ENCODE data around the gene YPEL2. TPM values are rescaled to one million over a fixed set of nuclear protein-coding genes. Genes with fewer than 3 reads are reported as not detected.

YPEL2 gene
- total RNA-seq, 1 donor from 2014 or later: 41.1 TPM

- Mint-ChIP-seq H3K4me1 (ENCODE audit: low read depth, unreplicated experiment) (no peaks in the 10 kb centered on the region), H3K27me3 (ENCODE audit: low read depth, unreplicated experiment) (no peaks in the 10 kb centered on the region), H3K4me3 (ENCODE audit: unreplicated experiment) (no peak overlapping the region), H3K9me3 (ENCODE audit: unreplicated experiment) (peaks cover 1% of the 10 kb centered on the region), H3K27ac (ENCODE audit: unreplicated experiment) (no peak overlapping the region), H3K36me3 (ENCODE audit: low read depth, unreplicated experiment) (no peaks in the 10 kb centered on the region)
- Histone ChIP-seq H3K9me3 (ENCODE audit: insufficient read depth, low read depth, low read length) (no peaks in the 10 kb centered on the region), H2AFZ (ENCODE audit: low read depth, low read length) (peak overlapping the region; percentile 34), H3K27ac (ENCODE audit: low read depth, low read length) (no peak overlapping the region), H3K27me3 (ENCODE audit: insufficient read depth, low read length) (no peaks in the 10 kb centered on the region), H4K20me1 (ENCODE audit: insufficient read depth, low read length) (no peaks in the 10 kb centered on the region), H3K4me3 (ENCODE audit: insufficient read depth, low read depth, low read length) (no peak overlapping the region), H3K9ac (ENCODE audit: low read length) (no peak overlapping the region), H3K36me3 (ENCODE audit: insufficient read depth, low read length) (no peaks in the 10 kb centered on the region), H3K4me1 (ENCODE audit: insufficient read depth, low read length) (no peaks in the 10 kb centered on the region), H3K4me2 (ENCODE audit: low read length) (no peak overlapping the region), H3K79me2 (ENCODE audit: insufficient read depth, low read length) (no peaks in the 10 kb centered on the region)
- no peak for FAIRE-seq
- TF ChIP-seq EZH2 (IDR thresholded peaks at IDR 0.05; ENCODE audit: insufficient read depth, low read length) (no peak), CTCF (IDR thresholded peaks at IDR 0.05; ENCODE audit: insufficient read depth, low read depth, low read length) (no peak)
- no peak for DNase-seq (ENCODE audit: low read depth)
Measured at GRCh38 chr17:59315866-59316265, 15.6 kb upstream of the YPEL2 start.

GRCh38 chr17:59327121-59327980 is 4.1 kb upstream of the YPEL2 start:
- Histone ChIP-seq H3K27ac (ENCODE audit: low read depth, low read length) (no peak overlapping the region), H3K36me3 (ENCODE audit: insufficient read depth, low read length) (no peaks in the 10 kb centered on the region), H3K79me2 (ENCODE audit: insufficient read depth, low read length) (no peaks in the 10 kb centered on the region), H2AFZ (ENCODE audit: low read depth, low read length) (no peak overlapping the region), H3K4me3 (ENCODE audit: insufficient read depth, low read depth, low read length) (no peak overlapping the region), H3K9ac (ENCODE audit: low read length) (no peak overlapping the region), H3K4me1 (ENCODE audit: insufficient read depth, low read length) (peaks cover 12% of the 10 kb centered on the region), H3K27me3 (ENCODE audit: insufficient read depth, low read length) (no peaks in the 10 kb centered on the region), H3K4me2 (ENCODE audit: low read length) (peak overlapping the region; percentile 11), H3K9me3 (ENCODE audit: insufficient read depth, low read depth, low read length) (no peaks in the 10 kb centered on the region), H4K20me1 (ENCODE audit: insufficient read depth, low read length) (no peaks in the 10 kb centered on the region)
- no peaks in the 10 kb centered on the region for H3K27me3 Mint-ChIP-seq (ENCODE audit: low read depth, unreplicated experiment)
- TF ChIP-seq EZH2 (IDR thresholded peaks at IDR 0.05; ENCODE audit: insufficient read depth, low read length) (no peak), CTCF (IDR thresholded peaks at IDR 0.05; ENCODE audit: insufficient read depth, low read depth, low read length) (no peak)
- H3K27ac Mint-ChIP-seq (ENCODE audit: unreplicated experiment): no peak overlapping the region
- no peaks in the 10 kb centered on the region for H3K9me3 Mint-ChIP-seq (ENCODE audit: unreplicated experiment)
- peaks cover 29% of the 10 kb centered on the region for H3K4me1 Mint-ChIP-seq (ENCODE audit: low read depth, unreplicated experiment)
- DNase-seq (ENCODE audit: low read depth) (no peak), FAIRE-seq (no peak)
- no peaks in the 10 kb centered on the region for H3K36me3 Mint-ChIP-seq (ENCODE audit: low read depth, unreplicated experiment)
- H3K4me3 Mint-ChIP-seq (ENCODE audit: unreplicated experiment): peak overlapping the region; percentile 34

- FAIRE-seq (no peak), DNase-seq (ENCODE audit: low read depth) (no peak)
- Mint-ChIP-seq H3K27me3 (ENCODE audit: low read depth, unreplicated experiment) (no peaks in the 10 kb centered on the region), H3K9me3 (ENCODE audit: unreplicated experiment) (no peaks in the 10 kb centered on the region), H3K27ac (ENCODE audit: unreplicated experiment) (peak overlapping the region; percentile 42), H3K4me1 (ENCODE audit: low read depth, unreplicated experiment) (peaks cover 29% of the 10 kb centered on the region), H3K36me3 (ENCODE audit: low read depth, unreplicated experiment) (no peaks in the 10 kb centered on the region), H3K4me3 (ENCODE audit: unreplicated experiment) (no peak overlapping the region)
- H3K9me3 ChIP-seq (ENCODE audit: insufficient read depth, low read depth, low read length): no peaks in the 10 kb centered on the region
- no peaks in the 10 kb centered on the region for H3K79me2 ChIP-seq (ENCODE audit: insufficient read depth, low read length)
- H3K4me2 ChIP-seq (ENCODE audit: low read length): peak overlapping the region; percentile 11
- H3K9ac ChIP-seq (ENCODE audit: low read length): no peak overlapping the region
- no peak overlapping the region for H3K4me3 ChIP-seq (ENCODE audit: insufficient read depth, low read depth, low read length)
- H3K36me3 ChIP-seq (ENCODE audit: insufficient read depth, low read length): no peaks in the 10 kb centered on the region
- peaks cover 2% of the 10 kb centered on the region for H3K27me3 ChIP-seq (ENCODE audit: insufficient read depth, low read length)
- peaks cover 6% of the 10 kb centered on the region for H4K20me1 ChIP-seq (ENCODE audit: insufficient read depth, low read length)
- H2AFZ ChIP-seq (ENCODE audit: low read depth, low read length): no peak overlapping the region
- TF ChIP-seq CTCF (IDR thresholded peaks at IDR 0.05; ENCODE audit: insufficient read depth, low read depth, low read length) (no peak), EZH2 (IDR thresholded peaks at IDR 0.05; ENCODE audit: insufficient read depth, low read length) (no peak)
- no peak overlapping the region for H3K27ac ChIP-seq (ENCODE audit: low read depth, low read length)
- H3K4me1 ChIP-seq (ENCODE audit: insufficient read depth, low read length): peaks cover 18% of the 10 kb centered on the region
Measured at GRCh38 chr17:59327981-59328290, 3.5 kb upstream of the YPEL2 start.

Measured in astrocyte (in vitro differentiated cells and primary cell).